Ramos (cell line): Measurements from ENCODE around the gene WRAP73.

Experiments
- in situ Hi-C: fragments of 300-500 bp; cut with MboI; formaldehyde crosslinking; loops from one replicate; pipeline ENCODE4 v1.14.3; 2022; ENCODE audit warnings: low sequenced_read_pairs; ENCODE audit not compliant: unreplicated experiment

The WRAP73 gene

DNA sequence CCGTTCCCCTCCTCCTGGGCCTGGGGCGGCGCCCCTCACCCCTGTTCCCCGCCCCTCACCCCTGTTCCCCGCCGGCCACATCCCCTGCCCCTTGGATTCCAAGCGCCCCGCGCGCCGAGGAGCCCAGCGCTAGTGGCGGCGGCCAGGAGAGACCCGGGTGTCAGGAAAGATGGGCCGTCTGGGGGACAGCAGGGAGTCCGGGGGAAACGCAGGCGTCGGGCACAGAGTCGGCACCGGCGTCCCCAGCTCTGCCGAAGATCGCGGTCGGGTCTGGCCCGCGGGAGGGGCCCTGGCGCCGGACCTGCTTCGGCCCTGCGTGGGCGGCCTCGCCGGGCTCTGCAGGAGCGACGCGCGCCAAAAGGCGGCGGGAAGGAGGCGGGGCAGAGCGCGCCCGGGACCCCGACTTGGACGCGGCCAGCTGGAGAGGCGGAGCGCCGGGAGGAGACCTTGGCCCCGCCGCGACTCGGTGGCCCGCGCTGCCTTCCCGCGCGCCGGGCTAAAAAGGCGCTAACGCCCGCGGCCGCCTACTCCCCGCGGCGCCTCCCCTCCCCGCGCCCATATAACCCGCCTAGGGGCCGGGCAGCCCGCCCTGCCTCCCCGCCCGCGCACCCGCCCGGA lies 2.1 kb upstream of the WRAP73 start, which contains the start of gene TP73:
TSS of gene TP73 (plus strand) at position 587 of the 618 bp plus-strand sequence. CDS start 29,850 bp downstream, outside the sequence.
- in situ Hi-C loops, result loop anchor here (25.0 kb wide), 1 partner anchor 385 kb away; no protein-coding TSS in a partner anchor

- in situ Hi-C loops, result loop anchor here (25.0 kb wide), 1 partner anchor 386 kb away; no protein-coding TSS in a partner anchor
Measured at GRCh38 chr1:3651026-3651929, 1.4 kb upstream of the WRAP73 start.

DNA sequence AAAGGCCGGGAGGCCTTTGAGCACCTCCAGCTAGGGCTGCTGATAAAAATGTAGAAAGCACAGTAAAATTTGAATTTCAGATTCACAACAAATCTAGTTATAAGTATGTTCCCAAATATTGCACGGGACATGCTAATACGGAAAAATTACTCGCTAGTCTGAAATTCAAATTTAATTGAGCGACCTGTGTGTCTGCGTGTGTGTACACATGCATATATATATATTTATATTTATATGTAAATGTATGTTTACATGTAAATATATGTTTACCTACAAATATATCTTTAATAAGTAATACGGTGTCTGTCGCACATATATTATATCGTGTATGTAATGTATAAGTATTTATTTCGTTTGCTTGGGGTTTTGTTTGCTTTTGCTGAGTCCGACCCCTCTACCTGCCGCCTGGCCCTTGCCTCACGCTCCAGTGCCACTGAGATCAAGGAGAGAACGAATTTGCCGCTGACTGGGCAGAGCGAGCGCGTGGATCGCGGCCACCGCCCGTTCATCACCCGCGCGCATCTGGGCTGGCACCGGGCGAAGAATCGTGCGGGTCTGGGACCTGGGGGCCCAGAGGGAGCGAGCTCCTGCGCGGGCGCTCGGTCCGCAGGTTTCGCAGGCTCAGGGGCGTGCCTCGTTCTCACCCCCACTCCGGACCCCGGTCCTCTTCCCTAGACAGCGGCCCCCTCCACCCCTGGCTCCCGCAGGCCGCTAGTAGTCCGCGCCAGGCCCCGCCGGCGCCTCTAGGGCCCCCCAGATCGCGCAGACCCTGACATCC lies 534 bp upstream of the WRAP73 start:
- in situ Hi-C loops, result loop anchor here (25.0 kb wide), 1 partner anchor 387 kb away; no protein-coding TSS in a partner anchor

DNA sequence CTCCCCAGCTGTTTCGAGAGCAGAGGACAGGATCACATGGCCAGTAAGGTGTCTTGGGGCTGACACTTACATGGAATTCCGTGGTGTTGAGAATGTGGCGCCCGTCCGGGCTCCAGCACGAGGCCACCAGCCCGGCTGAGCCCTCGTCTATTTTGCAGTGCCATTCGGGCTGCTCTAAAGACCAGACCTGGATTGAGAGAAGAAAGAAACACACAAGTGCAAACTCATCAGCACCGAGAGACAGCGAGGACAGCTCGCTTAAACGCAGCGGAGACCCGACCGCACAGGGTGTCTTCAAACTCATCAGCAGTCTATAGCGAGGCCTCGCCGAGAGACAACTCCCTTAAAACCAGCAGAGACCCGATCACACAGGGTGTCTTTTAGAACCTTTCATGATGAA lies 3.3 kb downstream of the WRAP73 start:
- in situ Hi-C loops, result no loop called here

GRCh38 chr1:3645666-3646355 lies 4.1 kb downstream of the WRAP73 start:
- in situ Hi-C loops, result no loop called here

DNA sequence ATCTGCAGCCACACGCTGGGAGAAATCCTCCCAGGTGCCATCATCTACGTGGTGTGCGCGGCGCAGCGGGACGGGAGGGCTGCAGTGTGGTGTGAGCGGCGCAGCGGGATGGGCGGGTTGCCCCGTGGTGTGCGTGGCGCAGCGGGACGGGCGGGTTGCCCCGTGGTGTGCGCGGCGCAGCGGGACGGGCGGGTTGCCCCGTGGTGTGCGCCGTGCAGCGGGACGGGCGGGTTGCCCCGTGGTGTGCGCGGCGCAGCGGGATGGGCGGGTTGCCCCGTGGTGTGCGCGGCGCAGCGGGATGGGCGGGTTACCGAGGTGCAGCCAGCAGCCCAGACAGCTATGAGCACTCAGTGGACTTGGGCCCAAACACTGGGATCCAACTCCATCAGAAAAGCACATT lies 4.7 kb downstream of the WRAP73 start:
- in situ Hi-C loops, result no loop called here

GRCh38 chr1:3644273-3644672 lies 5.6 kb downstream of the WRAP73 start:
- in situ Hi-C loops, result no loop called here

GRCh38 chr1:3642919-3643675 lies 6.8 kb downstream of the WRAP73 start:
- in situ Hi-C loops, result no loop called here

DNA sequence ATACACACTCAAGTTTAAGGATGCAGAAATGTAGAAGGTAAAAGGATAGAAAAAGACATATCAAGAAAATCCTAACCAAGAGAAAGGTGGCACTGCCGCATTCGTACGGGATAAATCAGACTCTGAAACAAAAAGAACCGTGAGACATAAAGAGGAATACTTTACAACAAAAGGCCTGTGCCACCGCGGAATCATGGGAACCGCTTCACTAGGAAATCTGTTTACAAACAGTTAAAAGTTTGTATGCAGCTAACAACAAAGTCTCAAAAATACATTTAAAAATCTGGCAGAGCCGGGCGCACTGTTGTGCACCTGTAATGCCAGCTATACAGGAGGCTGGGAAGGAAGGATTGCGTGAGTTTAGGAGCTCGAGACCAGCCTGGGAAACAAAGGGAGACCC lies 8.1 kb downstream of the WRAP73 start:
- in situ Hi-C loops, result no loop called here

- in situ Hi-C loops, result no loop called here
Measured at GRCh38 chr1:3641046-3641760, 8.7 kb downstream of the WRAP73 start.

DNA sequence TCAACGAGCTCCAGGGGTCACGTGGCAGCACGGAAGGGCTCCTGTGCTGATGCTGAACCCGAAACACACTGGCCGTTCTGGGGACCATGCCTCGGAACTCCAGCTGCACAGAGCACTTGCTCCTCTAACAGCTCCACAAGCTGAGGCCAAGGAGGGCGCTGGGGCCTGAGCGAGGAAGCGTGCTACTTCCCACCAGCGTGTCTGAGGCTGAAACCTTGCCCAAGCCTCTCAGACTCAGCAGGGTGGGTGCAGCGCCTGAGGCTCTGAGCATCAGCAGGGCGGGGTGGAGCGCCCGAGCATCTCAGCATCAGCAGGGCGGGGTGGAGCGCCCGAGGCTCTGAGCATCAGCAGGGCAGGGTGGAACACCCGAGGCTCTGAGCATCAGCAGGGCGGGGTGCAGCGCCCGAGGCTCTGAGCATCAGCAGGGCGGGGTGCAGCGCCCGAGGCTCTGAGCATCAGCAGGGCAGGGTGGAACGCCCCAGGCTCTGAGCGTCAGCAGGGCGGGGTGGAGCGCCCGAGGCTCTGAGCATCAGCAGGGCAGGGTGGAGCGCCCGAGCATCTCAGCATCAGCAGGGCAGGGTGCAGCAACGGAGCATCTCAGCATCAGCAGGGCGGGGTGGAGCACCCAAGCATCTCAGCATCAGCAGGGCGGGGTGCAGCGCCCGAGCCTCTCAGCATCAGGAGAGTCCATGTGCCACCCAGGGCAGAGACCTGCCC lies 9.6 kb downstream of the WRAP73 start:
- in situ Hi-C loops, result no loop called here

- in situ Hi-C loops, result no loop called here
Measured at GRCh38 chr1:3639397-3639911, 10.4 kb downstream of the WRAP73 start.

GRCh38 chr1:3638676-3639075 lies 11.2 kb downstream of the WRAP73 start:
- in situ Hi-C loops, result no loop called here

DNA sequence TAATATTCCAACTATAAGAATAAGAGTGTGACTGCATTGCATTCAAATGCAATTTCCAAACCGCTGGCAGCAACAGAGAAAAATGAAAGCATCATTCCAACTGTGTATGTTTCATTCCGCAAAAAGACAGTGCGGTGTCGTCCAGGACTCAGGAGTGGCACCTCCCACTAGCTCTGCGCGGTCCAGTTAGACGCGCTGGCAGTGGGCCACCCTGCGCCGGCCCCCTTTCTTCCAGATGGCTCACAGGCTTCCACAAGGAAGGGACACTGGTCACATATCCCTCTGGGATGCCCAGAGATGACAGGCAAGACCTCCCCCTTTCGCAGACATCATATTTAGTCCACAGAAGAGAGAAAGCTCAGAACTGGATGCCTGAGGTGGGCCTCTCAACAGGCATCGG lies 11.9 kb downstream of the WRAP73 start:
- in situ Hi-C loops, result no loop called here

DNA sequence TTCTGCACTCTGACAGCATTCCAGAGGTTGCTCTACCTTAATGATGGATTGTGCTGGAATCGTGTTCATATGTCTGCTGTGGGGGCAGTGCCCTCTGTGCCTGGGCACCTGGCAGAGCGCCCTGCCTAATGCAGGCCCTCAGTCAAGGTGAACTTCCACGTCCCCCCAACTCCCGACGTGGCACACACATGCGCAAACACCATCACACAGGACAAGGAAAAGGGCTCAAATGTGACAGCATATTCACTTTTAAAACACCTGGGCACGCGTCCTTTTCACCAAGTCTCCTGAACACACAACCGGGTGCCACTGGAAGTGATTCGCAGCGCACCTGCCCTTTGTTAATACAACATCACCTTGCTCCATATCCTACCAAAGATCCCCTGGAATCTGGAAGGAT lies 13.4 kb downstream of the WRAP73 start:
- in situ Hi-C loops, result no loop called here

DNA sequence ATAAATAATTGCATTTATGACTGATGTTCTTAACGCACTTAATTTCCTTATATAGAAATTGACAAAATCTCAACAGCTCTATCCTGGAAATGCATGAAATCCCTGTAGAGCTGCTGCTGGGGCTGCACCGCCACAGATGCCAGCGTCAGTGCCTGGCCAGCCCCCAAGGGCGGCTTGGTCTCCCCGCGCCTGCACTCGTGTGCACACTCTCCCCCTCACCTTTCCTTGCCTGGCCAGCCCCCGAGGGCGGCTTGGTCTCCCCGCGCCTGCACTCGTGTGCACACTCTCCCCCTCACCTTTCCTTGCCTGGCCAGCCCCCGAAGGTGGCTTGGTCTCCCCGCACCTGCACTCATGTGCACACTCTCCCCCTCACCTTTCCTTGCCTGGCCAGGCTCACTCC lies 13.8 kb downstream of the WRAP73 start:
- in situ Hi-C loops, result no loop called here

DNA sequence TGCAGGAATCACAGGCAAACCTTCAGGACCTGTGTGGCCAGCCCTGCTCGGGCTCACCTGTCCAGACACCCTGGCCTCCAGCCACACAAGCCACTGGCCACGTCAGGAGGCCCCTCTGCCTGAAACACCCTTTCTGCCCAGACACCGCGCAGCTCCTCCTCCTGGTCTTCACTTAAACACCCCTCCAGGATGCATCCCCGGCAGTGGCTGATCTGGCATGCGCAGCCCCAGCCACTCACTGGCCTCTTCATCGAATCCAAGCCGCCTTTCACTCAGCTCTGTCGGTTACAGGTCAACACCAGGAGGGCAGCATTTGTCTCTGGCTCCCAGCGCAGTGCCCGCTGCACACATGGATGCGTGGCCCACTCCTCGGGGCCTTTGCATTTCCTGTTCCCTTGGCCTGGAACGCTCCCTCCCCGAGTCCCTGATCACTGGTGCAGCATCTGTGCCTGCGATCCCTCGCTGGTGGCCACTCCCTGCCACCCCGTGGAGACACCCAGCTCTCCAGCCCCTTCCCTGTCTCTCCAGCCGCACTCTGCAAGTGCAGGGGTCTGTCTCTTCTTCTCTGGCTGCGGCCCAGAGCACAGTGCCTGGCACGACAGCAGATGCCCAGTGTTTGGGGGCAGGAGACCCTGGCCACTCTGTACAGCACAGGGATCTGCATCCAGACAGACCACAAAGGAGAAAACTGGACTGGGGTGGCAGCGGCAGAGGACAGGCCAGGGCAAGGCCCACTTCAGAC lies 15.7 kb downstream of the WRAP73 start:
- in situ Hi-C loops, result no loop called here
